VCaP (cell line): ENCODE data around the gene NCBP3.
"Not testable (repeated sequence)": the region's sequence is repeated elsewhere in the genome, so short reads cannot be mapped to it uniquely, and the experiment has no call there.

Experiments
- H3K27ac ChIP-seq: fragments of 450-650 bp; 2 replicates; pipeline ENCODE4 v1.5.1; 2017
- CTCF ChIP-seq: fragments of 450-650 bp; conservative IDR thresholded peaks from 2 replicates; pipeline ENCODE4 v1.5.1; 2017; ENCODE audit warnings: mild to moderate bottlenecking, moderate library complexity

NCBP3 gene

DNA sequence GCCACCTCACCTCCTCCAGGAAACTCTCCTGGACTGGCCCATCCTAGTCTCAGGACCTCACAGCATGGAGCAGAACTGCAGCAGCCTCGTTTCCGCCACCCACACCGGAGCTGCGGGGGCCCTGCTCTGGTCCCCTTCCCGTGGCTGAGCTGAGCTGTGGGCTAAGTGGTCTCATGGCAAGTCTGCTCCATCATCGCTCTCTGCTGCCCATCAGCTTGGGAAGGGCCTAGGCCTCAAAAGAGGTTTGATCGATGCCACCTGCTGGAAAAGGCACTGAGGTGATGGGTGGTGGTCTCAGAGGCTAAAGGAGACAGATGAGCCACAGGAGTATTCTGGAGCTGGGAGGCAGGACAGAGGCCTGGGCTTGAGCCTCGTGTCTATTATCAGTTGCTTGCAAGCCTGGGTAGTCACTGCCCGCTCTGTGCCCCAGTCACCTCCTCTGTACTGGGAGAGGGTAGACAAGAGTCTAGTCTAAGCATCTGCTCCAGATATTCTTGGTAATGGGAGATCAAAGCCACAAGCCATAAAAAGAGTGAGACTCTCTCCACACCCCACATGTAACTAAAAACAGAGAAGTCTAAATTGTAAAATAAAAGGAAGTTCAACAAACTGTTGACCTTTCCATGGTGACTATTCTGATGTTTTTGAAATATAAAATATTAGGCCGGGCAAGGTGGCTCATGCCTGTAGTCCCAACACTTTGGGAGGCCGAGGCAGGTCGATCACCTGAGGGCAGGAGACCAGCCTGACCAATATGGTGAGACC lies 46.7 kb downstream of the NCBP3 start:
- H3K27ac ChIP-seq: no peak overlapping the region
- no peak for TF ChIP-seq CTCF

DNA sequence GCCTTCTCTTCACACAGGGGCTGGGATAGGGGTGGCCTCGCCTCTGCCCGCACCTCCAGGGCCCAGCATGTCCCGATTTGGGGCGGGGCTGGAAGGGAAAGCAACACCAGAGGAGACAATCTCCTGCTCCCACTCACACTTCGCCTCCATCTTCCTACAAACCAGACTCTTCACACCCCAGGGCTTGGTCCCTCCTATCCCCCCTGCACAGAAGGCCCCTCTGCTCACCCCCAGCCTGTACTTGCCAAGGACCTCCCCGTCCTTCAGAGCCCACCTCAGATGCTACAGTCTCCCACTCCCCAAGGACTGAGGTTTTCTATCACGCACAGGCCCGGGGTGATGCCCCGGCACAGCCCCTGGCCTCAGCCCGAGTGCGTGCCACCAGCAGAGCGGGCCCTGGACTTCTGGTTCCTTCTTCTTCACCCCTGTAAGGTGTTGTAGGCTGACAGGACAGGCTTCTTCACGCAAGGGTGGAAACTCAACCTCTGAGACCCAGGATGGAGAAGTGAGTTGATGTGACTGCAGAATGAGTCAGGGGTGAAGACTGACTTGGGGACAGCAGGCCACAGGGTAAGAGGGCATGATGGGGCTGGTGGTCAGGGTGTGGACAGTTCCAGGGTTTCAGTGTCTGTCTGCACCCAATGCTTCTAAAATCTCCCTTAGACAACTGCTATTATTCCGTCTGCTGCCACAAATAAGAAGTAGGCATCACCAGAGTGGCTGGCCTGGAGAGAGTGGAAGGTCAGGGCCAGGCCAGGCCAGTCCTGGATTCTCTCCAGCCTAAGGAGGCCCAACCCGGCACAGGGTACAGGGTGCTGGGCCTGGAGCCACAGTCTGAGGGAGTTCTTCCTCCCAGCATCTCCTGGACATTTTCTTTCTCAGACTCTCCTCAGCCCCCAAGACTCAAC lies 47.5 kb downstream of the NCBP3 start:
- TF ChIP-seq CTCF: no peak
- H3K27ac ChIP-seq: no peak overlapping the region

DNA sequence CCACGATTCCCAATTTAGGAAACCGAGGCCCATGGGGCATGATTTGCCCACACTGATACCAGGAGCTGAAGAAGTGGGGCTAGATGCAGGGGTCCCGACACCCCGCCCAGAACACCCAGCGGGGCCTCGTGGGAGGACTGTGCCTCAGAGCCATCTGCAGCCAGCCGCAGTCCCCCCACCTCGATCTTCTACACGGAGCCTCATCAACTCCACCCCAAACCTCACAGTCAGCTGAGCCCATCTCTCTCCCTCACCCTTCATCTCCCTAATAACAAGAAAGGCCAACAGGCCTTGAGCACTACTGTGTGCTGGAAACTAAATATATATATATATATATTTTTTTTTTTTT lies 49.2 kb downstream of the NCBP3 start:
- no peak overlapping the region for H3K27ac ChIP-seq
- no peak for TF ChIP-seq CTCF

- H3K27ac ChIP-seq: no peak overlapping the region
- TF ChIP-seq CTCF: no peak
Measured at GRCh38 chr17:3796110-3796821, 49.8 kb downstream of the NCBP3 start.

DNA sequence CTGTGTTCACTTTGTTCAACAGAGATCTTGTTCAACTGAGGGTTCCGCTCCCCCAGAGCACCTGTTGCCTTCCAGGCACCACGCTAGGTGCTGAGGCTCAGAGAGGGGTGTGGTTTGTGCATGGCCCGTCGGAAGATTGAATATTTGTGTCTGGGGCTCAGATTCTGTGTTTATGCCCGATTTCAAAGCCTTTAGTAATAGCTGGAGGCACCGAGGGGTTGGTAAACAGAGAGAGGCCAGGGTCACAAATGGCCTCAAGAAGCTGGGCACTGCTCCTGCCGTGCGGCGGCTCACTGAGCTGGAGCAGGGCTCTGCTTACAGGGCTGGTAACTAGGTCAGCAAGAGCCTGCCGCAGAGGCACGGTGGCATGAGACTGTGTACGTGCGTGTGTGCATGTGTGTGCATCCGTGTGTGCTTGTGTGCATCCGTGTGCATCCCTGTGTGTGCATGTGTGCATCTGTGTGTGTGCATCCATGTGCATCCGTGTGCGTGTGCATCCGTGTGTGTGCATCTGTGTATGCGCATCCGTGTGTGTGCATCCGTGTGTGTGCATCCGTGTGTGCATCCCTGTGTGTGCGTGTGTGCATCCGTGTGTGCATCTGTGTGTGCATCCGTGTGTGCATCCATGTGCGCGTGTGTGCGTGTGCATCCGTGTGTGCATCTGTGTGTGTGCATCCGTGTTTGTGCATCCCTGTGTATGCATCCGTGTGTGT lies 50.5 kb downstream of the NCBP3 start:
- no peak overlapping the region for H3K27ac ChIP-seq
- no peak for TF ChIP-seq CTCF

- no peak for TF ChIP-seq CTCF
- no peak overlapping the region for H3K27ac ChIP-seq
Measured at GRCh38 chr17:3794557-3795389, 51.3 kb downstream of the NCBP3 start.

GRCh38 chr17:3794152-3794551 lies 51.9 kb downstream of the NCBP3 start:
- not testable (repeated sequence) for H3K27ac ChIP-seq

DNA sequence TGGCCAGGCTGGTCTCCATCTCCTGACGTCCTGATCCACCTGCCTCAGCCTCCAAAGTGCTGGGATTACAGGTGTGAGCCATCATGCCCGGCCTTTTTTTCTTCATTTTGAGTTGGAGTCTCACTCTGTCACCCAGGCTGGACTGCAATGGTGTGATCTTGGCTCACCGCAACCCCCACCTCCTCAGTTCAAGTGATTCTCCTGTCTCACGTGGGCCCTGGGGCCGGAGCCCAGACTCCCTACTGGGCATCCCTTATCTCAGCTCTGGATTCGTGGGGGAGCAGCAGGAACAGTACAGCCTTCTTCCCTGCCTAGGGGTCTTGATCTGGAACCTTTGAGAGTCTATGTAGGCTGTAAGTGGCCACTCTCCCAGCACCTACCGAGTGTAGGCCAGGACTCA lies 52.8 kb downstream of the NCBP3 start:
- H3K27ac ChIP-seq: not testable (repeated sequence)
